HepG2 (cell line): Measurements from ENCODE around the gene AFF2.

Experiments
- FOXA1 ChIP-seq, 2 experiments: fragments of 450-650 bp in 1 of 2; sonication (generic) in 1 of 2; formaldehyde crosslinking in 1 of 2; IDR thresholded peaks; 2 replicates each; pipeline versions ENCODE4 v1.4.0 to v1.6.1; 2016 to 2020; ENCODE audit warnings: missing genetic modification reagents in 1 of 2
- HHEX ChIP-seq: IDR thresholded peaks from 2 replicates; pipeline ENCODE4 v1.6.1; 2016; ENCODE audit warnings: control low read depth
- IKZF1 ChIP-seq: fragments of 450-650 bp; IDR thresholded peaks from 2 replicates; pipeline ENCODE4 v1.7.1; 2016
- NFKBIZ ChIP-seq: IDR thresholded peaks from 2 replicates; pipeline ENCODE4 v1.6.1; 2018; ENCODE audit warnings: missing genetic modification reagents, missing compliant biosample characterization
- PRMT3 ChIP-seq: sonication (generic); formaldehyde crosslinking; IDR thresholded peaks from 2 replicates; pipeline ENCODE4 v1.8.1; 2022; ENCODE audit warnings: low read depth, mild to moderate bottlenecking, moderate library complexity, missing genetic modification reagents, borderline replicate concordance
- XRCC5 ChIP-seq: fragments of 200-400 bp; formaldehyde crosslinking; optimal IDR thresholded peaks from 2 replicates; pipeline ENCODE3; 2017; ENCODE audit warnings: mild to moderate bottlenecking, low read length
- ZBTB21 ChIP-seq: sonication (generic); formaldehyde crosslinking; IDR thresholded peaks from 2 replicates; pipeline ENCODE4 v1.4.0; 2020; ENCODE audit warnings: missing genetic modification reagents
- TF ChIP-seq, protein P1 (sequence below): sonication (generic); formaldehyde crosslinking; IDR thresholded peaks from 2 replicates; pipeline ENCODE4 v1.5.0; 2020; ENCODE audit warnings: mild to moderate bottlenecking, missing genetic modification reagents, moderate library complexity
- TF ChIP-seq, protein P2 (sequence below), 2 experiments: sonication (generic) in 1 of 2; formaldehyde crosslinking in 1 of 2; IDR thresholded peaks; 2 replicates each; pipeline versions ENCODE4 v1.5.1 to v1.6.1; 2011 to 2020; ENCODE audit warnings: borderline replicate concordance in 1 of 2, low read depth in 1 of 2, low read length in 1 of 2, mild to moderate bottlenecking in 1 of 2, missing genetic modification reagents in 1 of 2, moderate library complexity in 1 of 2

DNA sequence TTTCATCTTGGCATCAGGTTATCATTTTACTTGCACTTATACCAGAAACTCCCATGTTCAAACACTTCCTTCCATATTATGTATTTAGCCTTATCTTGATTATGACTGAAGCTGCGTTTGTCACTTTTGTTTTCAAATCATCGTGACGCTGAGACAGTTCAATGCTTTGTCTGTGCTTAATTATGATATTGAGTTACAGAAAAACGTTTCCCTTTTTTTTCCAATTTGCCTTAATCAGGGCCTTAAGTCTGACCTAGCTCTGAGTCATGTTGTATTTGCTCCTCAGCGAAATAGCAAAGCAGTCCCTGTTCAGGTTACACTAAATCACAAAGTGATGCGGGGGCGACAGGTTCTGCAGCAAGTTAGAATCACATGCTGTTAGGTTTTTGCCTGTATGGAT lies 254.7 kb downstream of the AFF2 start:
- no peak for TF ChIP-seq ZBTB21 (CRISPR knock-in tag)
- TF ChIP-seq IKZF1: no peak
- TF ChIP-seq XRCC5: no peak
- TF ChIP-seq, protein P1, sequence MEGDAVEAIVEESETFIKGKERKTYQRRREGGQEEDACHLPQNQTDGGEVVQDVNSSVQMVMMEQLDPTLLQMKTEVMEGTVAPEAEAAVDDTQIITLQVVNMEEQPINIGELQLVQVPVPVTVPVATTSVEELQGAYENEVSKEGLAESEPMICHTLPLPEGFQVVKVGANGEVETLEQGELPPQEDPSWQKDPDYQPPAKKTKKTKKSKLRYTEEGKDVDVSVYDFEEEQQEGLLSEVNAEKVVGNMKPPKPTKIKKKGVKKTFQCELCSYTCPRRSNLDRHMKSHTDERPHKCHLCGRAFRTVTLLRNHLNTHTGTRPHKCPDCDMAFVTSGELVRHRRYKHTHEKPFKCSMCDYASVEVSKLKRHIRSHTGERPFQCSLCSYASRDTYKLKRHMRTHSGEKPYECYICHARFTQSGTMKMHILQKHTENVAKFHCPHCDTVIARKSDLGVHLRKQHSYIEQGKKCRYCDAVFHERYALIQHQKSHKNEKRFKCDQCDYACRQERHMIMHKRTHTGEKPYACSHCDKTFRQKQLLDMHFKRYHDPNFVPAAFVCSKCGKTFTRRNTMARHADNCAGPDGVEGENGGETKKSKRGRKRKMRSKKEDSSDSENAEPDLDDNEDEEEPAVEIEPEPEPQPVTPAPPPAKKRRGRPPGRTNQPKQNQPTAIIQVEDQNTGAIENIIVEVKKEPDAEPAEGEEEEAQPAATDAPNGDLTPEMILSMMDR (CRISPR knock-in tag): no peak
- no peak for TF ChIP-seq PRMT3 (CRISPR knock-in tag)
- no peak for TF ChIP-seq HHEX
- TF ChIP-seq NFKBIZ (CRISPR knock-in tag): no peak
- no peak for TF ChIP-seq FOXA1 (IDR thresholded peaks at IDR 0.05)
- no peak for TF ChIP-seq FOXA1 (CRISPR knock-in tag; IDR thresholded peaks at IDR 0.05)
- TF ChIP-seq, protein P2, sequence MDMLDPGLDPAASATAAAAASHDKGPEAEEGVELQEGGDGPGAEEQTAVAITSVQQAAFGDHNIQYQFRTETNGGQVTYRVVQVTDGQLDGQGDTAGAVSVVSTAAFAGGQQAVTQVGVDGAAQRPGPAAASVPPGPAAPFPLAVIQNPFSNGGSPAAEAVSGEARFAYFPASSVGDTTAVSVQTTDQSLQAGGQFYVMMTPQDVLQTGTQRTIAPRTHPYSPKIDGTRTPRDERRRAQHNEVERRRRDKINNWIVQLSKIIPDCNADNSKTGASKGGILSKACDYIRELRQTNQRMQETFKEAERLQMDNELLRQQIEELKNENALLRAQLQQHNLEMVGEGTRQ (IDR thresholded peaks at IDR 0.05; ENCODE audit: low read depth, low read length): no peak
- TF ChIP-seq, protein P2 (CRISPR knock-in tag; IDR thresholded peaks at IDR 0.05; ENCODE audit: borderline replicate concordance): no peak
